ENCODE measurements around the gene UBL3.

The UBL3 gene

GRCh38 chr13:29856426-29856825 is 6.0 kb upstream of the UBL3 start:
- no peak for DNase-seq

GRCh38 chr13:29855784-29856183 is 5.4 kb upstream of the UBL3 start:
- no peak for DNase-seq

- DNase-seq: no peak
Measured at GRCh38 chr13:29855009-29855408, 4.6 kb upstream of the UBL3 start.

GRCh38 chr13:29853131-29853530 is 2.7 kb upstream of the UBL3 start:
- DNase-seq: no peak

GRCh38 chr13:29852472-29853054 is 2.1 kb upstream of the UBL3 start:
- no peak for DNase-seq

GRCh38 chr13:29849731-29850212 is 645 bp downstream of the UBL3 start:
- peak; percentile 16 to 35 for DNase-seq

GRCh38 chr13:29849071-29849631 is 1.3 kb downstream of the UBL3 start:
- peak; percentile 7 to 8 for DNase-seq

GRCh38 chr13:29847501-29847983 is 2.9 kb downstream of the UBL3 start:
- DNase-seq: no peak

- no peak for DNase-seq
Measured at GRCh38 chr13:29846475-29847256, 3.8 kb downstream of the UBL3 start.

- no peak for DNase-seq
Measured at GRCh38 chr13:29845440-29846056, 4.9 kb downstream of the UBL3 start.

GRCh38 chr13:29844441-29844840 is 6.0 kb downstream of the UBL3 start:
- no peak for DNase-seq

- DNase-seq: no peak
Measured at GRCh38 chr13:29840585-29840984, 9.8 kb downstream of the UBL3 start.

GRCh38 chr13:29835280-29836061 is 14.9 kb downstream of the UBL3 start:
- no peak for DNase-seq

GRCh38 chr13:29832761-29833298 is 17.6 kb downstream of the UBL3 start:
- no peak for DNase-seq

- no peak for DNase-seq
Measured at GRCh38 chr13:29830000-29830399, 20.4 kb downstream of the UBL3 start.

GRCh38 chr13:29819143-29819542 is 31.3 kb downstream of the UBL3 start:
- no peak for DNase-seq

GRCh38 chr13:29817604-29818378 is 32.6 kb downstream of the UBL3 start:
- no peak for DNase-seq

GRCh38 chr13:29816715-29817114 is 33.7 kb downstream of the UBL3 start:
- DNase-seq: no peak

GRCh38 chr13:29815336-29815735 is 35.1 kb downstream of the UBL3 start:
- DNase-seq: no peak

GRCh38 chr13:29810898-29811297 is 39.5 kb downstream of the UBL3 start:
- DNase-seq: no peak

- DNase-seq: no peak
Measured at GRCh38 chr13:29810145-29810742, 40.2 kb downstream of the UBL3 start.

Data from activated CD4-positive, alpha-beta T cell treated with anti-CD3 and anti-CD28 coated beads for 4 hours (primary cell).